Loucy (cell line): ENCODE measurements around the gene PHIP.

Experiments used
- CTCF ChIP-seq: fragments of 200-600 bp; sonication (generic); conservative IDR thresholded peaks from 2 replicates; pipeline ENCODE4 v1.5.1; 2014; ENCODE audit warnings: mild to moderate bottlenecking, antibody characterized with exemption, low read length
- EZH2phosphoT487 ChIP-seq: fragments of 200-600 bp; IDR thresholded peaks from 2 replicates; pipeline ENCODE4 v1.6.1; 2018; ENCODE audit warnings: antibody characterized with exemption, mild to moderate bottlenecking, moderate library complexity, borderline replicate concordance

DNA sequence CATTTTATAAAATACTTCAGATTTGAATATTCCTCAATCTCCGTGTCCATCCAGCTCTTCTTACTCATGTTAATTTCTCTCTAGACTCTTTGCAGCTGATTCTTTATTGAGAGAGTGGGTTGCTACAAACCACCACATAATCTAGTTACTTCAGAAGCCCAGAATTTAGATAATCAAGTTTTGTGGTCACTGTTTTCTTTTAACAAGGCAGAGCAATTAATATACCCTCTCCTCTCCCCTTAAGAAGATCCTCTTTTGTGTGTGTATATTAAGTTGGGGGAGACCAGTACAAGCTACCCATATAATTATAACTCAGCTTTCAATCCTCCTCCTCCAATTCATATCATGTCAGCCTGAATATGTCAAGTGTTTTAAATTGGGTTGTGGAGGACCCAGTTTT is 115.6 kb downstream of the PHIP start:
- no peak for TF ChIP-seq CTCF
- TF ChIP-seq EZH2phosphoT487, result no peak
